Naive thymus-derived CD8-positive, alpha-beta T cell (primary cell): ENCODE data around the gene RPL37. TPM values are rescaled to one million over a fixed set of nuclear protein-coding genes. Genes with fewer than 3 reads are reported as not detected.
"Not testable (repeated sequence)": the region's sequence is repeated elsewhere in the genome, so short reads cannot be mapped to it uniquely, and the experiment has no call there.

Source experiments
- ATAC-seq, 2 donors: fragments of 150-1000 bp; cut with Tn5 transposase in 1 of 2; sonication (Bioruptor Pico), chemical (Tn5 transposase) in 1 of 2; 1 replicate in 1 of 2; 2 replicates in 1 of 2; pipeline ENCODE4 v1.10.0; 2021; ENCODE audit warnings: mild to moderate bottlenecking in 2 of 2, moderate library complexity in 2 of 2
- POLR2A ChIA-PET: fragments of 350-600 bp; sonication (Branson Sonifier 250); formaldehyde crosslinking; loops from one replicate; lab custom pipeline; 2021; ENCODE audit warnings: antibody characterized with exemption; lab: Charles Lee
- DNase-seq, 10 donors: peaks; one replicate each; pipeline versions ENCODE4 v3.0.0 to v3.0.0-alpha.2; 2020 to 2022
- H3K27ac Mint-ChIP-seq, 10 donors: one replicate each; pipeline ENCODE4 v1.8.0; 2020 to 2022; ENCODE audit warnings: mild to moderate bottlenecking in 10 of 10, mixed read lengths in 10 of 10, moderate library complexity in 4 of 10, inconsistent platforms in 1 of 10
- H3K27me3 Mint-ChIP-seq, 5 donors: one replicate each; pipeline ENCODE4 v1.8.0; 2021 to 2022; ENCODE audit warnings: mixed read lengths in 5 of 5
- H3K36me3 Mint-ChIP-seq, 3 donors: one replicate each; pipeline ENCODE4 v1.8.0; 2020 to 2022; ENCODE audit warnings: mixed read lengths in 3 of 3, mild to moderate bottlenecking in 2 of 3, inconsistent platforms in 1 of 3
- H3K4me1 Mint-ChIP-seq, 4 donors: one replicate each; pipeline ENCODE4 v1.8.0; 2021 to 2022; ENCODE audit warnings: mixed read lengths in 4 of 4
- H3K4me3 Mint-ChIP-seq, 10 donors: one replicate each; pipeline ENCODE4 v1.8.0; 2020 to 2022; ENCODE audit warnings: mild to moderate bottlenecking in 10 of 10, mixed read lengths in 10 of 10, moderate library complexity in 6 of 10, inconsistent platforms in 1 of 10
- H3K9me3 Mint-ChIP-seq, 9 donors: one replicate each; pipeline ENCODE4 v1.8.0; 2020 to 2022; ENCODE audit warnings: mixed read lengths in 9 of 9, mild to moderate bottlenecking in 3 of 9, inconsistent platforms in 1 of 9, moderate library complexity in 1 of 9
- polyA plus RNA-seq, 3 donors: library from polyadenylated mRNA; unstranded; fragments of 300-500 nt; fragmentation: Illumina TruSeq; gene quantifications; one replicate each; pipeline ENCODE4 v1.2.3, GENCODE V29; 2021
- total RNA-seq, 8 experiments: library from RNA in 2 of 8; stranded (reverse) in 2 of 8; gene quantifications; one replicate each; pipeline ENCODE4 v1.2.3 and lab custom pipeline; 2021 to 2026

The RPL37 gene
- total and polyA plus RNA-seq, 5 experiments from 2014 or later: 2,282 to 3,082 (median 2,504) TPM

GRCh38 chr5:40865004-40865403 lies 30.0 kb upstream of the RPL37 start:
- H3K27me3 Mint-ChIP-seq, H3K4me1 Mint-ChIP-seq, H3K4me3 Mint-ChIP-seq, DNase-seq, H3K36me3 Mint-ChIP-seq, POLR2A ChIA-PET, H3K27ac Mint-ChIP-seq, ATAC-seq: not testable (repeated sequence)
- H3K9me3 Mint-ChIP-seq: peaks cover 0 to 17% (median 7%) of the 10 kb centered on the region in 9 donors

- no peak for DNase-seq
- H3K9me3 Mint-ChIP-seq: peaks cover 0 to 17% (median 7%) of the 10 kb centered on the region in 9 donors
- no peak for ATAC-seq
- no peaks in the 10 kb centered on the region for H3K4me1 Mint-ChIP-seq
- peaks cover 0 to 1% (median 0%) of the 10 kb centered on the region in 5 donors for H3K27me3 Mint-ChIP-seq
- no peak overlapping the region for H3K4me3 Mint-ChIP-seq
- no peak overlapping the region for H3K27ac Mint-ChIP-seq
- peaks cover 0 to 10% (median 1%) of the 10 kb centered on the region in 3 donors for H3K36me3 Mint-ChIP-seq
- POLR2A ChIA-PET: no interaction called here
Observed at GRCh38 chr5:40860711-40861110, 25.7 kb upstream of the RPL37 start.

- DNase-seq: no peak
- H3K27ac Mint-ChIP-seq: peak overlapping the region in 2 of 10 donors; percentile 12 to 83
- H3K27me3 Mint-ChIP-seq: peaks cover 0 to 9% (median 3%) of the 10 kb centered on the region in 5 donors
- no peaks in the 10 kb centered on the region for H3K9me3 Mint-ChIP-seq
- ATAC-seq: no peak
- peaks cover 0 to 8% (median 0%) of the 10 kb centered on the region in 4 donors for H3K4me1 Mint-ChIP-seq
- POLR2A ChIA-PET: no interaction called here
- H3K36me3 Mint-ChIP-seq: peaks cover 0 to 3% (median 0%) of the 10 kb centered on the region in 3 donors
- H3K4me3 Mint-ChIP-seq: no peak overlapping the region
Observed at GRCh38 chr5:40853632-40854192, 18.7 kb upstream of the RPL37 start.

- H3K27ac Mint-ChIP-seq: no peak overlapping the region
- H3K4me3 Mint-ChIP-seq: no peak overlapping the region
- peaks cover 0 to 38% (median 9%) of the 10 kb centered on the region in 5 donors for H3K27me3 Mint-ChIP-seq
- no peak for ATAC-seq
- H3K36me3 Mint-ChIP-seq: peaks cover 0 to 5% (median 0%) of the 10 kb centered on the region in 3 donors
- peaks cover 0 to 25% (median 0%) of the 10 kb centered on the region in 4 donors for H3K4me1 Mint-ChIP-seq
- no peak for DNase-seq
- H3K9me3 Mint-ChIP-seq: no peaks in the 10 kb centered on the region
- POLR2A ChIA-PET: interaction anchor here (1.5 kb wide), 1 partner anchor 12 kb away, joined by 3 read pairs; the partner anchor contains the start of gene RPL37
Observed at GRCh38 chr5:40847525-40847924, 12.5 kb upstream of the RPL37 start.

GRCh38 chr5:40846371-40846770 lies 11.3 kb upstream of the RPL37 start:
- H3K27ac Mint-ChIP-seq: no peak overlapping the region

GRCh38 chr5:40844565-40844964 lies 9.5 kb upstream of the RPL37 start:
- Mint-ChIP-seq H3K4me3 (no peak overlapping the region), H3K4me1 (peaks cover 3 to 41% (median 8%) of the 10 kb centered on the region in 4 donors), H3K27me3 (peaks cover 0 to 42% (median 13%) of the 10 kb centered on the region in 5 donors), H3K27ac (no peak overlapping the region), H3K9me3 (no peaks in the 10 kb centered on the region), H3K36me3 (peaks cover 0 to 5% (median 2%) of the 10 kb centered on the region in 3 donors)
- no peak for ATAC-seq
- DNase-seq: no peak
- POLR2A ChIA-PET: interaction anchor here (0.7 kb wide), 1 partner anchor 9 kb away, joined by 3 read pairs; no protein-coding TSS in a partner anchor

More at GRCh38 chr5:40846371-40846770, 11.3 kb upstream of the RPL37 start:
- ATAC-seq: no peak
- POLR2A ChIA-PET: no interaction called here
- H3K4me3 Mint-ChIP-seq: no peak overlapping the region
- H3K27me3 Mint-ChIP-seq: peaks cover 0 to 43% (median 13%) of the 10 kb centered on the region in 5 donors
- peaks cover 1 to 33% (median 3%) of the 10 kb centered on the region in 4 donors for H3K4me1 Mint-ChIP-seq
- H3K9me3 Mint-ChIP-seq: no peaks in the 10 kb centered on the region
- no peak for DNase-seq
- H3K36me3 Mint-ChIP-seq: peaks cover 0 to 5% (median 1%) of the 10 kb centered on the region in 3 donors

DNA sequence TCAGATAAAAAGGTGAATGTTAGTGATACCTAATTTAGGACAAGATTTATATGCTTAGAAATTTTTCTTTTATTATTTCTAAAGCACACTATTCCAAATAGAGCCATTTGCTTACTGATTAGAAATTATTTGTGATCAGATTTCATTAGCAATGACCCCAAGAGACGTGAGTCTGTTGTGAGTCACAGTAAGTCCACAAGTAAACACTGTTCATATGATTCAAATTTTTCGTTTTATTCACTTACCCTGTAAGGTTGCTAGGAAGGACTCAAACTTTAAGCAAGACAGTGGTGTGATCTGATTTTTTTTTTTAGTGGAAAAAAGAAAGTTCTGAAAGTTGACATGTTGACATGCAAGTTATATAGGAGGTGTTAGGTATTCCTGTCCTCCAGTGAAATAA lies 7.3 kb upstream of the RPL37 start:
- POLR2A ChIA-PET: no interaction called here
- Mint-ChIP-seq H3K36me3 (peaks cover 0 to 5% (median 2%) of the 10 kb centered on the region in 3 donors), H3K27me3 (peaks cover 0 to 39% (median 13%) of the 10 kb centered on the region in 5 donors), H3K4me3 (peak overlapping the region in 1 of 10 donors; percentile 94), H3K27ac (peak overlapping the region in 1 of 10 donors; percentile 18), H3K4me1 (peaks cover 3 to 33% (median 8%) of the 10 kb centered on the region in 4 donors), H3K9me3 (no peaks in the 10 kb centered on the region)
- DNase-seq (no peak), ATAC-seq (no peak)

GRCh38 chr5:40841068-40841805 lies 6.2 kb upstream of the RPL37 start, which contains the start of gene CARD6:
Gene CARD6 (plus strand): TSS chr5:40841367. CDS start chr5:40841383, 16 bp downstream.
- peaks cover 0 to 5% (median 2%) of the 10 kb centered on the region in 3 donors for H3K36me3 Mint-ChIP-seq
- H3K27me3 Mint-ChIP-seq: peaks cover 0 to 32% (median 13%) of the 10 kb centered on the region in 5 donors
- POLR2A ChIA-PET: no interaction called here
- DNase-seq: no peak
- ATAC-seq: peak; percentile 40 to 53
- H3K4me3 Mint-ChIP-seq: peak within 1 kb of the TSS; percentile 74 to 94 (median 86)
- peaks cover 0 to 2% (median 0%) of the 10 kb centered on the region in 9 donors for H3K9me3 Mint-ChIP-seq
- H3K27ac Mint-ChIP-seq: peak within 1 kb of the TSS; percentile 31 to 89 (median 80)
- H3K4me1 Mint-ChIP-seq: peaks cover 3 to 33% (median 8%) of the 10 kb centered on the region in 4 donors

DNA sequence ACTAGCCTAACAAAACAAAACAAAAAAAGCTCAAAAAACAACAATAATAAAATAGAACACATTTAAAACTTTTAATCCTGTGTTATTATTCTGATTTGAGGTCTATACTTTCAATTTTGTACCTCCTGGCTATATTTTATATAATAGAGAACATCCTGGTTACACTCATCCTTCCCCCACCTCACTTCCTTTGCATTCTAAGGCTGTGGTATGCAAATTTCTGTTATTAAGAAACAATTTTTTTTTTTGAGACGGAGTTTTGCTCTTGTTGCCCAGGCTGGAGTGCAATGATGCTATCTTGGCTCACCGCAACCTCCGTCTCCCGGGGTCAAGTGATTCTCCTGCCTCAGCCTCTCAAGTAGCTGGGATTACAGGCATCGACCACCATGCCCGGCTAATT lies 3.1 kb upstream of the RPL37 start:
- Mint-ChIP-seq H3K9me3 (peaks cover 0 to 2% (median 0%) of the 10 kb centered on the region in 9 donors), H3K27me3 (peaks cover 0 to 14% (median 6%) of the 10 kb centered on the region in 5 donors), H3K4me1 (peaks cover 7 to 49% (median 28%) of the 10 kb centered on the region in 4 donors), H3K27ac (peak overlapping the region in 2 of 10 donors; percentile 15 to 37), H3K36me3 (peaks cover 4 to 18% (median 17%) of the 10 kb centered on the region in 3 donors), H3K4me3 (no peak overlapping the region)
- POLR2A ChIA-PET: no interaction called here
- DNase-seq (no peak), ATAC-seq (no peak)

DNA sequence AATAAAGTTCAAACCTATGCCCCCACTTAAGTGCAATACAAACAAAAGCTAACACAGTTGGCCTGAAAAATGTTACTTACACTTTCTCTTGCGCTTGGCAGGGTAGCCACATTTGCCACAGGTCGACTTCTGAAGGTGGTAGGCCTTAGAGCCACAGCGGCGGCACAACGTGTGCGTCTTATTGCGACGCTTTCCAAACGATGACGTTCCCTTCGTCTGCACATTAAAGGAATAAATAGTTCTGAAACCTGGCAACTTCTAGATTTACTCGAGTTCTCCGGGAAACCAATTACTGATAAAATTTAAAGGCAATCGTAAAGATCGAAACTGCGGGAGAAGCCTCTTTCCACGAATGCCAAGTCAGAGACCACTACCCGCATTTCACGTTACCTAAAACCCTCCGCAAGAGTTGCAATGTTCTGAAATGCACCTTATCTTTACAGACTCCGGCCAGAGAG lies 602 bp downstream of the RPL37 start:
- POLR2A ChIA-PET: interaction anchor here (0.6 to 3.7 kb wide), 7 partner anchors 13 to 1678 kb away, joined by 3 to 21 read pairs (median 3); partner anchors contain the start of genes PRKAA1 and TTC33
- ATAC-seq: peak; percentile 41 to 69
- peak; percentile 25 to 85 (median 74) for DNase-seq
- Mint-ChIP-seq H3K36me3 (peaks cover 4 to 54% (median 35%) of the 10 kb centered on the region in 3 donors), H3K27me3 (no peaks in the 10 kb centered on the region), H3K4me1 (peaks cover 11 to 50% (median 46%) of the 10 kb centered on the region in 4 donors), H3K9me3 (peaks cover 0 to 2% (median 0%) of the 10 kb centered on the region in 9 donors), H3K4me3 (peak overlapping the region; percentile 85 to 99 (median 96)), H3K27ac (peak overlapping the region; percentile 94 to 100 (median 99))

DNA sequence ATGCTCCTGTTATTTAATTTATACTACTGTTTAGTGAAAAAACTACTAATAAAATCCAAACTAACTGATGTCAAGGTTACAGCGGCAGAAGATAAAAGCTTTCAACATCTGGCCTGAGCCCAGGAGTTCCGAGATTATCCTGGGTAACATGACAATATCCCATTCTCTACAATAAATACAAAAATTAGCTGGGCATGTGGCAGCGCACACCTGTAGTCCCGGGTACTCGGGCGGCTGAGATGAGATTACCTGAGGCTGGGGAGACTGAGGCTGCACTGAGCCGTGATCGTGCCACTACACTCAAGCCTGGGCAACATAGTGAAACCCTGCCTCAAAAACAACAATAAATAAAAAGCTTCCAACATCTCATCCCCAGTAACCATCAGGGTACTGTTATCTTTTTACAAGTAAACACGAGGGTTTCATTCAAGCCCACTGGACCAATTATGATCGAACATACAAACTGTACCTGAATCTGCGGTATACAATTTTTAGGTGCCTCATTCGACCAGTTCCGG lies 1.3 kb downstream of the RPL37 start:
- Mint-ChIP-seq H3K4me1 (peaks cover 17 to 56% (median 52%) of the 10 kb centered on the region in 4 donors), H3K27ac (peak overlapping the region; percentile 94 to 100 (median 99)), H3K36me3 (peaks cover 10 to 60% (median 39%) of the 10 kb centered on the region in 3 donors), H3K4me3 (peak overlapping the region; percentile 85 to 99 (median 96)), H3K9me3 (peaks cover 0 to 2% (median 0%) of the 10 kb centered on the region in 9 donors), H3K27me3 (no peaks in the 10 kb centered on the region)
- POLR2A ChIA-PET: interaction anchor here (0.7 to 3.7 kb wide), 3 partner anchors 26 to 78 kb away, joined by 3 to 21 read pairs (median 9); partner anchors contain the start of genes PRKAA1 and TTC33
- no peak for ATAC-seq
- DNase-seq: no peak

- peak overlapping the region in 6 of 10 donors; percentile 34 to 98 (median 86) for H3K4me3 Mint-ChIP-seq
- H3K27ac Mint-ChIP-seq: peak overlapping the region in 8 of 10 donors; percentile 36 to 99 (median 86)
- POLR2A ChIA-PET: interaction anchor here (1.5 to 3.7 kb wide), 2 partner anchors 17 to 34 kb away, joined by 3 to 21 read pairs; partner anchors contain the start of gene PRKAA1
Observed at GRCh38 chr5:40832345-40832744, 2.7 kb downstream of the RPL37 start.

More at GRCh38 chr5:40832345-40832744, 2.7 kb downstream of the RPL37 start:
- DNase-seq (no peak), ATAC-seq (no peak)
- peaks cover 10 to 74% (median 48%) of the 10 kb centered on the region in 3 donors for H3K36me3 Mint-ChIP-seq
- peaks cover 0 to 2% (median 0%) of the 10 kb centered on the region in 9 donors for H3K9me3 Mint-ChIP-seq
- H3K27me3 Mint-ChIP-seq: no peaks in the 10 kb centered on the region
- H3K4me1 Mint-ChIP-seq: peaks cover 21 to 67% (median 57%) of the 10 kb centered on the region in 4 donors
